ENCODE data around the gene EBLN2.

The EBLN2 gene

DNA sequence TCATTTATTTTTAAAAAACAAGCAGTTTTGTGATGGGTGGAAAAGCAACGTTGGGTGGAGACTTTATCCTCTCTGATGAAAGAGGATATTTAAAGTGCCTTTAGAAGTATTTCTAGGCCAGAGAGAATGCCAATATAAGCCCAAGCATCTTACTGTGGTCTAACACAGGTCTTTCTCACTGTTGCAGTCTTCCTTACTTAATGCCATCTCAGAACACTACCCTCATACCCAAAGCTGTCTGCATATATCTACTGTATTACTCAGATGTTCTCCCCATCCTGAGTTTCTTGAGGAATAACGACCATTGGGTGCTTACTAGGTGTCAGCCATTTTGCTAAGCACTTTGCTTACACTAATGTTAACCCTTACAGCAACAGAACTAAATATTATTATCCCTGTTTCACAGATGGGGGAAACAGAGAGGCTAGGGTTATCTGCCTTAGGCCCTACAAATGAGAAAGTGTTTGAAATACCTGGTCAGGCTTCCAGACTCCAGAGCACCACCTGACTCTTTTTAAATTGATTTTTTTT, 29.8 kb upstream of the EBLN2 start:
- H3K9me3 ChIP-seq (ENCODE audit: control insufficient read depth in 1 of 2, low read length in 2 of 2): no peaks in the 10 kb centered on the region
- no peak overlapping the region for H3K4me3 ChIP-seq (ENCODE audit: low read depth in 1 of 2, low read length in 2 of 2)
- H3K36me3 ChIP-seq (ENCODE audit: control insufficient read depth in 1 of 2, insufficient read depth in 2 of 2, low read length in 2 of 2): no peaks in the 10 kb centered on the region
- H3K27me3 ChIP-seq (ENCODE audit: control insufficient read depth in 1 of 2, insufficient read depth in 2 of 2, low read length in 2 of 2): no peaks in the 10 kb centered on the region
- H3K27ac ChIP-seq (ENCODE audit: low read depth, low read length): no peak overlapping the region
- H3K9ac ChIP-seq (ENCODE audit: low read depth in 1 of 2, low read length in 2 of 2): no peak overlapping the region
- H3K4me1 ChIP-seq (ENCODE audit: control insufficient read depth in 1 of 2, insufficient read depth in 2 of 2, low read length in 2 of 2): peaks cover 11 to 13% of the 10 kb centered on the region in 2 donors

DNA sequence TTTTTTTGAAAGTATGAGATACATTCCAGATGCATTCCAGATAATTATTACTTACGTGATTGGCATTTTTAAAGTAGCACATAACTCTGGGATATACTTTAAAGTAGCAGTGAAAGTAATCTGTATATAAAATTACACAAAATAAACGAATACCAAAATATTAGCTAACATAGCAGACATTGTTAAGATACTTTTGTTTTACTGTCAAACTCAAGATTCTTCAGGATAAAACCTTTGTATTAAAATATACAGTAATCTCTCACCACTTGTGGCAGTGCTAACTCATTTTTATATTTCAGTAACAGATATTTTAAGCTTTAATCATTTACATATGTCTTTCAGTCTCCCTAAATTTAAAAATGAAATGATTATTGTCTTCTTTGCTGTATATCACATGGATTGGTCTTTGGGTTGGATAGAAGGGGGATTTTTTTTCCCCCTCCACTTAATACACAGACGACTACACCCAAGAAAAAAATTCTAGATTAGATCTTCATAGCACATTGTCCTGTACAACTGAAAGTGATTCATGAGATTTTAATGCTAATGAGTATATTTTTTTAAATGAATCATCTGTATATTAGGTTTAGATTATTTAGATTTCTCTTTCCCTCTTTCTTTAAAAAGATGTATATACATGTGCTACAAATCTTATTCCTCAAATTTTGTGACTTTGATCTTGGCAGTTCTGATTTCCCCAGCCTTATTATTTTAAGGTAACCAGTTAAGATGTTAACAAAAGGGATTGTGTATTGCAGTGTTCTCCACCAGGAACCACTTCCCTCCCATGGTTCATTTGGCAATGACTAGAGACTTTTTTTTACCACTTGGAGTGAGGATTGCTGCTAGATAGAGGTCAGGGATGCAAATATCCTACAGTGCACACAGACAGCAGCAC, 24.5 kb upstream of the EBLN2 start:
- H3K36me3 ChIP-seq (ENCODE audit: control insufficient read depth in 1 of 2, insufficient read depth in 2 of 2, low read length in 2 of 2): no peaks in the 10 kb centered on the region
- no peak overlapping the region for H3K9ac ChIP-seq (ENCODE audit: low read depth in 1 of 2, low read length in 2 of 2)
- H3K4me1 ChIP-seq (ENCODE audit: control insufficient read depth in 1 of 2, insufficient read depth in 2 of 2, low read length in 2 of 2): peaks cover 5 to 22% of the 10 kb centered on the region in 2 donors
- no peaks in the 10 kb centered on the region for H3K27me3 ChIP-seq (ENCODE audit: control insufficient read depth in 1 of 2, insufficient read depth in 2 of 2, low read length in 2 of 2)
- H3K4me3 ChIP-seq (ENCODE audit: low read depth in 1 of 2, low read length in 2 of 2): no peak overlapping the region
- no peaks in the 10 kb centered on the region for H3K9me3 ChIP-seq (ENCODE audit: control insufficient read depth in 1 of 2, low read length in 2 of 2)
- no peak overlapping the region for H3K27ac ChIP-seq (ENCODE audit: low read depth, low read length)

- H3K9me3 ChIP-seq (ENCODE audit: control insufficient read depth in 1 of 2, low read length in 2 of 2): no peaks in the 10 kb centered on the region
- no peak overlapping the region for H3K9ac ChIP-seq (ENCODE audit: low read depth in 1 of 2, low read length in 2 of 2)
- H3K36me3 ChIP-seq (ENCODE audit: control insufficient read depth in 1 of 2, insufficient read depth in 2 of 2, low read length in 2 of 2): no peaks in the 10 kb centered on the region
- H3K4me1 ChIP-seq (ENCODE audit: control insufficient read depth in 1 of 2, insufficient read depth in 2 of 2, low read length in 2 of 2): peaks cover 5 to 15% of the 10 kb centered on the region in 2 donors
- H3K4me3 ChIP-seq (ENCODE audit: low read depth in 1 of 2, low read length in 2 of 2): no peak overlapping the region
- H3K27ac ChIP-seq (ENCODE audit: low read depth, low read length): no peak overlapping the region
- H3K27me3 ChIP-seq (ENCODE audit: control insufficient read depth in 1 of 2, insufficient read depth in 2 of 2, low read length in 2 of 2): no peaks in the 10 kb centered on the region
These were observed 19.9 kb upstream of the EBLN2 start for GRCh38 chr3:73041537-73041936.

- no peak overlapping the region for H3K9ac ChIP-seq (ENCODE audit: low read depth in 1 of 2, low read length in 2 of 2)
- no peaks in the 10 kb centered on the region for H3K4me1 ChIP-seq (ENCODE audit: control insufficient read depth in 1 of 2, insufficient read depth in 2 of 2, low read length in 2 of 2)
- no peaks in the 10 kb centered on the region for H3K36me3 ChIP-seq (ENCODE audit: control insufficient read depth in 1 of 2, insufficient read depth in 2 of 2, low read length in 2 of 2)
- no peaks in the 10 kb centered on the region for H3K9me3 ChIP-seq (ENCODE audit: control insufficient read depth in 1 of 2, low read length in 2 of 2)
- no peak overlapping the region for H3K27ac ChIP-seq (ENCODE audit: low read depth, low read length)
- H3K4me3 ChIP-seq (ENCODE audit: low read depth in 1 of 2, low read length in 2 of 2): no peak overlapping the region
- H3K27me3 ChIP-seq (ENCODE audit: control insufficient read depth in 1 of 2, insufficient read depth in 2 of 2, low read length in 2 of 2): no peaks in the 10 kb centered on the region
These were observed 18.0 kb upstream of the EBLN2 start for GRCh38 chr3:73043414-73043813.

DNA sequence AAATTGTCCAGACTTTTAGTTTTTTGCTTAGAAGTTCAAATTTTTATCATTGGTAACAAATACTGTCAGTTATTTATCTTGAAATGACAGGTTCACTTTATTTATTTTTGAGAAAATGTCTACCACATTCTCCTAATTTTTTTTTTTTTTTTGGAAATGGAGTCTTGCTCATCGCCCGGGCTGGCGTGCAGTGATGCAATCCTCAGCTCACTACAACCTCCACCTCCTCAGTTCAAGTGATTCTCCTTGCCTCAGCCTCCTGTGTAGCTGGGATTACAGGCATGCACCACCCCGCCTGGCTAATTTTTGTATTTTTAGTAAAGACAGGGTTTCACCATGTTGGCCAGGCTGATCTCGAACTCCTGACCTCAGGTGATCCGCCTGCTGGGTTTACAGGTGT, 16.1 kb upstream of the EBLN2 start:
- Histone ChIP-seq H3K27ac (ENCODE audit: low read depth, low read length) (no peak overlapping the region), H3K9me3 (ENCODE audit: control insufficient read depth in 1 of 2, low read length in 2 of 2) (no peaks in the 10 kb centered on the region), H3K4me3 (ENCODE audit: low read depth in 1 of 2, low read length in 2 of 2) (no peak overlapping the region), H3K4me1 (ENCODE audit: control insufficient read depth in 1 of 2, insufficient read depth in 2 of 2, low read length in 2 of 2) (no peaks in the 10 kb centered on the region), H3K9ac (ENCODE audit: low read depth in 1 of 2, low read length in 2 of 2) (no peak overlapping the region), H3K36me3 (ENCODE audit: control insufficient read depth in 1 of 2, insufficient read depth in 2 of 2, low read length in 2 of 2) (no peaks in the 10 kb centered on the region), H3K27me3 (ENCODE audit: control insufficient read depth in 1 of 2, insufficient read depth in 2 of 2, low read length in 2 of 2) (no peaks in the 10 kb centered on the region)

- no peaks in the 10 kb centered on the region for H3K4me1 ChIP-seq (ENCODE audit: control insufficient read depth in 1 of 2, insufficient read depth in 2 of 2, low read length in 2 of 2)
- H3K36me3 ChIP-seq (ENCODE audit: control insufficient read depth in 1 of 2, insufficient read depth in 2 of 2, low read length in 2 of 2): no peaks in the 10 kb centered on the region
- H3K4me3 ChIP-seq (ENCODE audit: low read depth in 1 of 2, low read length in 2 of 2): no peak overlapping the region
- no peak overlapping the region for H3K9ac ChIP-seq (ENCODE audit: low read depth in 1 of 2, low read length in 2 of 2)
- no peak overlapping the region for H3K27ac ChIP-seq (ENCODE audit: low read depth, low read length)
- no peaks in the 10 kb centered on the region for H3K9me3 ChIP-seq (ENCODE audit: control insufficient read depth in 1 of 2, low read length in 2 of 2)
- no peaks in the 10 kb centered on the region for H3K27me3 ChIP-seq (ENCODE audit: control insufficient read depth in 1 of 2, insufficient read depth in 2 of 2, low read length in 2 of 2)
These were observed 15.3 kb upstream of the EBLN2 start for GRCh38 chr3:73046195-73046594.

DNA sequence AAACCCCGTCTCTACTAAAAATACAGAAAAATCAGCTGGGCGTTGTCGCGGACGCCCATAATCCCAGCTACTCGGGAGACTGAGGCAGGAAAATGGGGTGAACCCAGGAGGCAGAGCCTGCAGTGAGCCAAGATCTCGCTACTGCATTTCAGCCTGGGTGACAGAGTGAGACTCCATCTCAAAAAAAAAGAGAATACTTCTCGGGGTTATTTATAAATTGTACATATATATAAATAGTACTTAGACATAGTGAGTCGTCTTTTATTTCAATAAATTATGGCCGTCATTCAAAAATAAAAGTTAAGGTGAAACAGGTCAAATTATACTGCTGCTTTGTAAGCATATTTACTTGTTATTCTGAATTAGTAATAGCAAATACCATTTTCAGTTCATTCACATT, 12.1 kb upstream of the EBLN2 start:
- Histone ChIP-seq H3K9ac (ENCODE audit: low read depth in 1 of 2, low read length in 2 of 2) (no peak overlapping the region), H3K27ac (ENCODE audit: low read depth, low read length) (no peak overlapping the region), H3K9me3 (ENCODE audit: control insufficient read depth in 1 of 2, low read length in 2 of 2) (no peaks in the 10 kb centered on the region), H3K4me3 (ENCODE audit: low read depth in 1 of 2, low read length in 2 of 2) (no peak overlapping the region), H3K4me1 (ENCODE audit: control insufficient read depth in 1 of 2, insufficient read depth in 2 of 2, low read length in 2 of 2) (peaks cover 0 to 9% of the 10 kb centered on the region in 2 donors), H3K27me3 (ENCODE audit: control insufficient read depth in 1 of 2, insufficient read depth in 2 of 2, low read length in 2 of 2) (no peaks in the 10 kb centered on the region), H3K36me3 (ENCODE audit: control insufficient read depth in 1 of 2, insufficient read depth in 2 of 2, low read length in 2 of 2) (no peaks in the 10 kb centered on the region)

- H3K36me3 ChIP-seq (ENCODE audit: control insufficient read depth in 1 of 2, insufficient read depth in 2 of 2, low read length in 2 of 2): no peaks in the 10 kb centered on the region
- H3K9ac ChIP-seq (ENCODE audit: low read depth in 1 of 2, low read length in 2 of 2): no peak overlapping the region
- H3K27me3 ChIP-seq (ENCODE audit: control insufficient read depth in 1 of 2, insufficient read depth in 2 of 2, low read length in 2 of 2): no peaks in the 10 kb centered on the region
- H3K4me3 ChIP-seq (ENCODE audit: low read depth in 1 of 2, low read length in 2 of 2): no peak overlapping the region
- H3K27ac ChIP-seq (ENCODE audit: low read depth, low read length): no peak overlapping the region
- H3K9me3 ChIP-seq (ENCODE audit: control insufficient read depth in 1 of 2, low read length in 2 of 2): no peaks in the 10 kb centered on the region
- peaks cover 5 to 13% of the 10 kb centered on the region in 2 donors for H3K4me1 ChIP-seq (ENCODE audit: control insufficient read depth in 1 of 2, insufficient read depth in 2 of 2, low read length in 2 of 2)
These were observed 8.6 kb upstream of the EBLN2 start for GRCh38 chr3:73052857-73053256.

DNA sequence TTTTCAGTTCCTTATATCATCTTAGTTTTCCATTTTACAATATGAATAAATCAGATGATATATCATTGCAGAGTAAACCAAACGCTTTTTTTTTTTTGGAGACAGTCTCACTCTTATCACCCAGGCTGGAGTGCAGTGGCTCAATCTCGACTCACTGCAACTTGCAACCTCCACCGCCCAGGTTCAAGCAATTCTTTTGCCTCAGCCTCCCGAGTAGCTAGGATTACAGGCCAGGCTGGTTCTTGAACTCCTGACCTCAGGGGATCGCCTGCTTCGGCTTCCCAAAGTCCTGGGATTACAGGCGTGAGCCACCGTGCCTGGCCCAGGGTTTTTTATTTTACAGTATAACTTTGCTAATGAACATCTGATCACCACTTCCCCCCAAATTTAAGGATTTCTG, 5.9 kb upstream of the EBLN2 start:
- Histone ChIP-seq H3K27ac (ENCODE audit: low read depth, low read length) (no peak overlapping the region), H3K27me3 (ENCODE audit: control insufficient read depth in 1 of 2, insufficient read depth in 2 of 2, low read length in 2 of 2) (no peaks in the 10 kb centered on the region), H3K36me3 (ENCODE audit: control insufficient read depth in 1 of 2, insufficient read depth in 2 of 2, low read length in 2 of 2) (peaks cover 0 to 5% of the 10 kb centered on the region in 2 donors), H3K9me3 (ENCODE audit: control insufficient read depth in 1 of 2, low read length in 2 of 2) (no peaks in the 10 kb centered on the region), H3K9ac (ENCODE audit: low read depth in 1 of 2, low read length in 2 of 2) (no peak overlapping the region), H3K4me3 (ENCODE audit: low read depth in 1 of 2, low read length in 2 of 2) (no peak overlapping the region), H3K4me1 (ENCODE audit: control insufficient read depth in 1 of 2, insufficient read depth in 2 of 2, low read length in 2 of 2) (peaks cover 5 to 13% of the 10 kb centered on the region in 2 donors)

DNA sequence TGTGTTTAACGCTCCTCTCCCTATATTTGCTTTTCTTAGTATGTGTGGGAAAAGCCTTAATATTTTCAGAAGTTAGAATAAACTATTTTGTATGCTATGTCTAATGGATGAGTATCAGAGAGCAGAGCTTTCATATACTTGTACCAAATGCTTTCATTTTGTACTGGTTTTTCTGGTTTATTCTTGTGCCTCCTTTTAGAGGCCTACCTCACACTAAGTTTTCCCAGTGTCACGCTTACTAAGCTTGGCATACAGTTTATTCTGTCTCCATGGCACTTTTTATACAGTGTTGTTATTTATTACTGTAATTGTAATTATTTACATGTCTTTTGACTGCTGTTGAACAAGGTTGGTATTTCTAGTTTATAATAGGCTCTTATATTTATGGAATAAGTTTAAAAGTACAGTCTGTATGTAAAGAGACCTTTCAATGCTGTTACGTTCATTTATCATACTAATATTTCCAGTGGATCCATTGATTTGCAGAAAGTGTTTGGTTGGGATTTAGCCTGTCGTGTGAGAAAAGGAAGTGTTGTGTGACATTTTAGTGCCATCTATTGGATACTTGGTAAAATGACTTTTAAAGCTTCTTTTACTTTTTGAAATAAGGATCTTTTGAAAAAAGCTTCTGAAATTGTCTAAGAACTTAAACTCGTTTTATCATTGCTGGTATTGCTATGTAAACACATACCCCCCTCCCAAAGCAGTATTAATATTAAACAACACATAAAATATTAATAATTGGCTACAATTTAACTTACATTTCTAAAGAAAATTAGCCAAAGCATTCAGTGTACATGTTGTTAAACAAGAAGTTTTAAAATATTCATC, 5.2 kb upstream of the EBLN2 start:
- no peaks in the 10 kb centered on the region for H3K9me3 ChIP-seq (ENCODE audit: control insufficient read depth in 1 of 2, low read length in 2 of 2)
- H3K36me3 ChIP-seq (ENCODE audit: control insufficient read depth in 1 of 2, insufficient read depth in 2 of 2, low read length in 2 of 2): peaks cover 0 to 5% of the 10 kb centered on the region in 2 donors
- H3K27me3 ChIP-seq (ENCODE audit: control insufficient read depth in 1 of 2, insufficient read depth in 2 of 2, low read length in 2 of 2): no peaks in the 10 kb centered on the region
- no peak overlapping the region for H3K9ac ChIP-seq (ENCODE audit: low read depth in 1 of 2, low read length in 2 of 2)
- H3K4me3 ChIP-seq (ENCODE audit: low read depth in 1 of 2, low read length in 2 of 2): no peak overlapping the region
- H3K4me1 ChIP-seq (ENCODE audit: control insufficient read depth in 1 of 2, insufficient read depth in 2 of 2, low read length in 2 of 2): peaks cover 5 to 13% of the 10 kb centered on the region in 2 donors
- H3K27ac ChIP-seq (ENCODE audit: low read depth, low read length): no peak overlapping the region

Data from duodenal mucosa (tissue), 2 donors.